ENCODE results near the gene CTNNAL1. TPM values are rescaled to one million over a fixed set of nuclear protein-coding genes. Genes with fewer than 3 reads are reported as not detected.

CTNNAL1 gene
- total RNA-seq, 6 experiments from 2014 or later: 12.0 to 26.4 (median 20.3) TPM

- 100% methylated on average over 2 of the region's 2 CpGs for WGBS (ENCODE audit: insufficient coverage, low coverage, low lambda C conversion rate, missing lambda C conversion rate)
- Histone ChIP-seq H3K27me3 (no peaks in the 10 kb centered on the region), H3K4me1 (no peaks in the 10 kb centered on the region), H3K4me3 (no peak overlapping the region), H3K9me3 (no peaks in the 10 kb centered on the region), H3K36me3 (peaks cover 0 to 2% (median 0%) of the 10 kb centered on the region in 4 donors), H3K27ac (no peak overlapping the region)
- ATAC-seq: no peak
- TF ChIP-seq POLR2A (IDR thresholded peaks at IDR 0.05) (no peak), CTCF (IDR thresholded peaks at IDR 0.05) (no peak)
- no peak for DNase-seq
- intact Hi-C loops (cut with DNase I): no loop called here
These were observed 10.2 kb downstream of the CTNNAL1 start for GRCh38 chr9:109003116-109003515.

GRCh38 chr9:109002141-109002540 lies 11.2 kb downstream of the CTNNAL1 start:
- ATAC-seq (no peak), DNase-seq (no peak)
- Histone ChIP-seq H3K27me3 (no peaks in the 10 kb centered on the region), H3K27ac (no peak overlapping the region), H3K9me3 (no peaks in the 10 kb centered on the region), H3K4me3 (no peak overlapping the region), H3K4me1 (no peaks in the 10 kb centered on the region), H3K36me3 (peaks cover 0 to 2% (median 0%) of the 10 kb centered on the region in 4 donors)
- intact Hi-C loops (cut with DNase I): no loop called here
- whole genome bisulfite sequencing (ENCODE audit: insufficient coverage, low coverage, low lambda C conversion rate, missing lambda C conversion rate): 91% methylated on average over 4 of the region's 4 CpGs
- TF ChIP-seq CTCF (IDR thresholded peaks at IDR 0.05) (no peak), POLR2A (IDR thresholded peaks at IDR 0.05) (no peak)

GRCh38 chr9:109001275-109001676 lies 12.0 kb downstream of the CTNNAL1 start:
- TF ChIP-seq POLR2A (IDR thresholded peaks at IDR 0.05) (no peak), CTCF (IDR thresholded peaks at IDR 0.05) (no peak)
- H3K27me3 ChIP-seq: no peaks in the 10 kb centered on the region
- no peaks in the 10 kb centered on the region for H3K9me3 ChIP-seq
- no peak overlapping the region for H3K27ac ChIP-seq
- H3K4me3 ChIP-seq: no peak overlapping the region
- DNase-seq (no peak), ATAC-seq (peak in 1 of 4 donors; percentile 83)
- H3K36me3 ChIP-seq: peaks cover 0 to 2% (median 0%) of the 10 kb centered on the region in 4 donors
- intact Hi-C loops (cut with DNase I): no loop called here
- 43% methylated on average over 1 of the region's 1 CpG for WGBS (ENCODE audit: insufficient coverage, low coverage, low lambda C conversion rate, missing lambda C conversion rate)
- no peaks in the 10 kb centered on the region for H3K4me1 ChIP-seq

GRCh38 chr9:108997112-108997511 lies 16.2 kb downstream of the CTNNAL1 start:
- Histone ChIP-seq H3K27ac (no peak overlapping the region), H3K27me3 (no peaks in the 10 kb centered on the region), H3K36me3 (no peaks in the 10 kb centered on the region), H3K4me1 (peaks cover 0 to 3% (median 0%) of the 10 kb centered on the region in 4 donors), H3K9me3 (no peaks in the 10 kb centered on the region), H3K4me3 (no peak overlapping the region)
- no peak for DNase-seq
- WGBS (ENCODE audit: insufficient coverage, low coverage, low lambda C conversion rate, missing lambda C conversion rate): 36% methylated on average over 1 of the region's 1 CpG
- TF ChIP-seq CTCF (IDR thresholded peaks at IDR 0.05) (no peak), POLR2A (IDR thresholded peaks at IDR 0.05) (no peak)
- intact Hi-C loops (cut with DNase I): no loop called here
- no peak for ATAC-seq

- DNase-seq: no peak
- no peak for TF ChIP-seq CTCF (IDR thresholded peaks at IDR 0.05)
- TF ChIP-seq POLR2A (IDR thresholded peaks at IDR 0.05): no peak
- WGBS (ENCODE audit: insufficient coverage, low coverage, low lambda C conversion rate, missing lambda C conversion rate): 38% methylated on average over 1 of the region's 1 CpG
These were observed 16.7 kb downstream of the CTNNAL1 start for GRCh38 chr9:108996643-108997042.

More at GRCh38 chr9:108996643-108997042, 16.7 kb downstream of the CTNNAL1 start:
- Histone ChIP-seq H3K4me3 (no peak overlapping the region), H3K4me1 (peaks cover 0 to 3% (median 0%) of the 10 kb centered on the region in 4 donors), H3K36me3 (no peaks in the 10 kb centered on the region), H3K9me3 (no peaks in the 10 kb centered on the region), H3K27ac (peak overlapping the region in 1 of 3 donors; percentile 12), H3K27me3 (no peaks in the 10 kb centered on the region)
- ATAC-seq: no peak
- intact Hi-C loops (cut with DNase I): no loop called here

All from right lobe of liver (tissue), 6 donors.